Parathyroid adenoma (tissue), 2 donors: Measurements from ENCODE around the gene MPZ.

ENCODE experiments used
- H2AFZ ChIP-seq: fragments of 300-600 bp; sonication (generic); one replicate; pipeline ENCODE4 v1.7.0; 2017; ENCODE audit warnings: antibody characterized with exemption, mild to moderate bottlenecking
- H3K27ac ChIP-seq: fragments of 300-600 bp; sonication (generic); one replicate; pipeline ENCODE4 v1.7.0; 2017
- H3K27me3 ChIP-seq: fragments of 300-600 bp; sonication (generic); one replicate; pipeline ENCODE4 v1.7.0; 2017; ENCODE audit warnings: low read length; ENCODE audit not compliant: control insufficient read depth, insufficient read depth
- H3K36me3 ChIP-seq: fragments of 300-600 bp; sonication (generic); one replicate; pipeline ENCODE4 v1.7.0; 2017; ENCODE audit warnings: low read length; ENCODE audit not compliant: control insufficient read depth, insufficient read depth
- H3K4me1 ChIP-seq: fragments of 300-600 bp; sonication (generic); one replicate; pipeline ENCODE4 v1.7.0; 2017; ENCODE audit warnings: control low read depth
- H3K4me2 ChIP-seq: fragments of 300-600 bp; sonication (generic); one replicate; pipeline ENCODE4 v1.7.0; 2017; ENCODE audit warnings: low read length
- H3K4me3 ChIP-seq: fragments of 300-600 bp; sonication (generic); one replicate; pipeline ENCODE4 v1.7.0; 2017; ENCODE audit warnings: low read depth, low read length
- H3K79me2 ChIP-seq: fragments of 300-600 bp; sonication (generic); one replicate; pipeline ENCODE4 v1.7.0; 2017; ENCODE audit warnings: control low read depth
- H3K9ac ChIP-seq: fragments of 300-600 bp; sonication (generic); one replicate; pipeline ENCODE4 v1.7.0; 2017; ENCODE audit warnings: mild to moderate bottlenecking
- H3K9me3 ChIP-seq: fragments of 300-600 bp; sonication (generic); one replicate; pipeline ENCODE4 v1.7.0; 2017; ENCODE audit warnings: low read length; ENCODE audit not compliant: control insufficient read depth
- CTCF ChIP-seq: fragments of 300-600 bp; sonication (generic); IDR thresholded peaks from one replicate; pipeline ENCODE4 v1.7.0; 2017; ENCODE audit warnings: antibody characterized with exemption, mild to moderate bottlenecking
- donor health status: primary hyperparathyroidism.

Gene MPZ

GRCh38 chr1:161311595-161312181 lies 1.9 kb upstream of the MPZ start:
- H2AFZ ChIP-seq, result no peak overlapping the region

GRCh38 chr1:161307892-161308638 lies 1.7 kb downstream of the MPZ start:
- Histone ChIP-seq H3K9ac (no peak overlapping the region), H3K27me3 (no peaks in the 10 kb centered on the region), H3K9me3 (no peaks in the 10 kb centered on the region), H3K4me1 (peaks cover 4% of the 10 kb centered on the region), H2AFZ (no peak overlapping the region), H3K4me3 (no peak overlapping the region), H3K27ac (no peak overlapping the region), H3K36me3 (no peaks in the 10 kb centered on the region), H3K4me2 (no peak overlapping the region), H3K79me2 (no peaks in the 10 kb centered on the region)
- TF ChIP-seq CTCF, result no peak

More at GRCh38 chr1:161311595-161312181, 1.9 kb upstream of the MPZ start:
- Histone ChIP-seq H3K27me3 (no peaks in the 10 kb centered on the region), H3K4me3 (no peak overlapping the region), H3K36me3 (no peaks in the 10 kb centered on the region), H3K9ac (no peak overlapping the region), H3K9me3 (no peaks in the 10 kb centered on the region), H3K79me2 (peaks cover 6% of the 10 kb centered on the region), H3K27ac (no peak overlapping the region), H3K4me2 (no peak overlapping the region), H3K4me1 (peaks cover 10% of the 10 kb centered on the region)
- TF ChIP-seq CTCF, result no peak

DNA sequence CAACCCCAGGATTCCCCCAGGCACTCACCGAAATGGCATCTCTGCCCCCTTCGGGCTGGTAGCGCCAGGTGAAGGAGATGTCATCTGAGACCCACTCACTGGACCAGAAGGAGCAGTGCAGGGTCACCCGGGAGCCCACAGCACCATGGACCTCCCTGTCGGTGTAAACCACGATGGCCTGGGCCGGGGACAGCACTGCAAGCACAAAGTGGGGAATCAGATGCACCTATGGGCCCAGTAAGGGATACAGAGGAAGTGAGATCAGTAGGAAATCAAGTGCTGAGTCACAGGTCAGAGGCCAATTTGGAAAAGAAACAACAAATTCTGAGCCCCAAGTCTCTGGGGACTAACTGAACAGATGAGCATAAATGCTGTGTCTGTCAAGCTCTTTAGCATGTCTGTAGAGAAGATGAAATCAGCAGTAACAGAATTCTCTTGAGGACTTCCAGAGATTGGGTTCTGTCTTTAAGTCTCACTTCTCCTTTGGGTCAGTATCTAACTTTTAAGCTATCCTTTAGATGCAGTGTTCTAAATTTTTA lies 2.5 kb downstream of the MPZ start:
- peak overlapping the region; percentile 51 for H3K27ac ChIP-seq
- H3K79me2 ChIP-seq, result no peaks in the 10 kb centered on the region
- peak overlapping the region; percentile 29 for H2AFZ ChIP-seq
- no peaks in the 10 kb centered on the region for H3K36me3 ChIP-seq
- no peaks in the 10 kb centered on the region for H3K27me3 ChIP-seq
- no peaks in the 10 kb centered on the region for H3K9me3 ChIP-seq
- no peak for TF ChIP-seq CTCF
- H3K9ac ChIP-seq, result no peak overlapping the region
- no peak overlapping the region for H3K4me3 ChIP-seq
- no peak overlapping the region for H3K4me2 ChIP-seq
- H3K4me1 ChIP-seq, result peaks cover 4% of the 10 kb centered on the region

GRCh38 chr1:161305867-161306519 lies 3.8 kb downstream of the MPZ start:
- Histone ChIP-seq H3K27me3 (no peaks in the 10 kb centered on the region), H3K36me3 (no peaks in the 10 kb centered on the region), H3K9ac (no peak overlapping the region), H3K9me3 (no peaks in the 10 kb centered on the region), H2AFZ (peak overlapping the region; percentile 85), H3K27ac (peak overlapping the region; percentile 47), H3K79me2 (no peaks in the 10 kb centered on the region), H3K4me1 (peaks cover 4% of the 10 kb centered on the region), H3K4me3 (peak overlapping the region; percentile 90), H3K4me2 (peak overlapping the region; percentile 83)
- TF ChIP-seq CTCF, result peak; percentile 23
